GM12864 (cell line): ENCODE measurements around the gene PNLDC1.
"Not testable (repeated sequence)": the region's sequence is repeated elsewhere in the genome, so short reads cannot be mapped to it uniquely, and the experiment has no call there.

ENCODE experiments used
- DNase-seq: peaks from one replicate; pipeline ENCODE4 v3.0.0-alpha.2; 2011; ENCODE audit warnings: low read depth
- H3K4me3 ChIP-seq: 2 replicates; pipeline ENCODE4 v1.5.1; 2011; ENCODE audit warnings: mild to moderate bottlenecking, low read depth, low read length, control low read depth
- TF ChIP-seq, protein P1 (sequence below): IDR thresholded peaks from 2 replicates; pipeline ENCODE4 v1.5.1; 2011; ENCODE audit warnings: low read depth, mild to moderate bottlenecking, moderate library complexity, low read length, control low read depth, inconsistent platforms; ENCODE audit errors: missing control alignments

Gene PNLDC1

DNA sequence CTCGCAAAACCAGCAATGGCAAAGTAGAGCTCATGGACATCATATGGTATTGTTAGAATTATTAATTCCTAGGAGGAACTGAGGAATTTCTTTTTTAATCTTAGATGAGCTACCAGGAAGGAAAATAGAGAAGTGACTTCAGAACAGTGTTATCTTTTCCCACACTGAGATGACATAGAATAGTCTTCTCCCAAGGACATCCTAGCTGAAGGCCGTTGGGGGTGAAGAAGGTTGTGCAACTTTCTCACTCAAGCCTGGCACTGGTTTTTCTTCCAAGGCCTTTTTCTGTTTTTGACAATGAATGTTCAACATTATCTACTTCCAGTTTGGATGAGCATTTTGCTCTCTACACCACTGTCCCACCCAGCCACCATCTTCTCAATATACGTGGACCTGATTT, 54.9 kb downstream of the PNLDC1 start:
- TF ChIP-seq, protein P1, sequence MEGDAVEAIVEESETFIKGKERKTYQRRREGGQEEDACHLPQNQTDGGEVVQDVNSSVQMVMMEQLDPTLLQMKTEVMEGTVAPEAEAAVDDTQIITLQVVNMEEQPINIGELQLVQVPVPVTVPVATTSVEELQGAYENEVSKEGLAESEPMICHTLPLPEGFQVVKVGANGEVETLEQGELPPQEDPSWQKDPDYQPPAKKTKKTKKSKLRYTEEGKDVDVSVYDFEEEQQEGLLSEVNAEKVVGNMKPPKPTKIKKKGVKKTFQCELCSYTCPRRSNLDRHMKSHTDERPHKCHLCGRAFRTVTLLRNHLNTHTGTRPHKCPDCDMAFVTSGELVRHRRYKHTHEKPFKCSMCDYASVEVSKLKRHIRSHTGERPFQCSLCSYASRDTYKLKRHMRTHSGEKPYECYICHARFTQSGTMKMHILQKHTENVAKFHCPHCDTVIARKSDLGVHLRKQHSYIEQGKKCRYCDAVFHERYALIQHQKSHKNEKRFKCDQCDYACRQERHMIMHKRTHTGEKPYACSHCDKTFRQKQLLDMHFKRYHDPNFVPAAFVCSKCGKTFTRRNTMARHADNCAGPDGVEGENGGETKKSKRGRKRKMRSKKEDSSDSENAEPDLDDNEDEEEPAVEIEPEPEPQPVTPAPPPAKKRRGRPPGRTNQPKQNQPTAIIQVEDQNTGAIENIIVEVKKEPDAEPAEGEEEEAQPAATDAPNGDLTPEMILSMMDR: no peak
- DNase-seq: no peak
- H3K4me3 ChIP-seq: no peak overlapping the region

DNA sequence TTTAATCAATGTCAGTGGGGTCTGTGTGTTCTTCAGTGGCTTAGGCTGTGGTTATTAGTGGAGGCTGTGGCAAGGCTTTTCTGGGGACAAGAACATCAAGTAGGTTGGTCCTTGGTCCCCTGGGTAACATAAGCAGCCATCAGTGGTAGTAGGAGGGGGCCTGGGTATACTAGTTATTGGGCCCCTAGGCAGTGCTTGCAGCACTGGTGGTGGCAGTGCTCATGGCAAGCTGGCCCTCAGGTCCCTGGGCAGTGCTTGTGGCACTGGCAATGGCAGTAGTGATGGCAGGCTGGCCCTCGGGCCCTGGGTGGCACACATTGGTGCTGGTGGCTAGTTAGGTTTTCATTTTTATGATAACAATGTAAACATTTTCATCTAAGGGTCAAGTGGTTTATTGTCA, 58.2 kb downstream of the PNLDC1 start:
- no peak for DNase-seq
- TF ChIP-seq, protein P1: no peak
- H3K4me3 ChIP-seq: no peak overlapping the region

DNA sequence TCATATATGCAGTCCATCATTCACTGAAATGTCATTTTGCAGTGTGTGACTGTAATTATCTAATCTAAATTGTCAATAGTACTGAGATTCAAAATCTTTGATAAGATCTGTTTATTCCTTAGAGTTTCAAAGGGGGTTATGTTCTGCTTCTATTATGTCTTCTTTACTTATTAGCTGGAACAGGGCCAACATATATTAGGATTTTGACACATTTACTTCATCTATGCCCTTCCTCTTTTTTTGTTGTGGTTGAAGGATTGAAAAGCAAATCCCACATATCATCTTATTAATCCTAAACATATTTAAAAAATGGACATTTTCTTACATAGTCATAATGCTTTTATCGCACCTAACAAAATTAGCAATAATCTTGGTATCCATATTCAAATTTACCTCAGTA, 60.4 kb downstream of the PNLDC1 start:
- H3K4me3 ChIP-seq: no peak overlapping the region
- no peak for DNase-seq
- TF ChIP-seq, protein P1: no peak

DNA sequence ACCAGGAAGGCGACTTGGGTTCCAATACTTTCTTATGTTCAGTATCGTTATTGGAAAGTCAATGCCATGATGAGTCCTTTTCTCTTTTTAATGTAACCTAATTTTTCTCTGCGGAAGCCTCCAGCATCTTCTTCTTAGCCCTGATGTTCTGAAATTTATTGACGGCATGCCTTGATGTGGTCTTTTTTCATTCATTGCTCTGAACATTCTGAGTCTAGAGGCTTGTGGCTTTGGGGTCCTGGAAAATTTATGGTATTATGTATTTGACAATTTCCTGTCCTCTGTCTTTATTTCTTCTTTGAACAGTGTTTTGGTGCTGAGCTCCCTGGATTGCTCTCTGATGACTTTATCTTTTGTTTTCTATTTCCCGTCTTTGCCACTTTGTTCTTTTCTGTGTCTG, 62.0 kb downstream of the PNLDC1 start:
- DNase-seq: no peak
- no peak overlapping the region for H3K4me3 ChIP-seq
- TF ChIP-seq, protein P1: no peak

DNA sequence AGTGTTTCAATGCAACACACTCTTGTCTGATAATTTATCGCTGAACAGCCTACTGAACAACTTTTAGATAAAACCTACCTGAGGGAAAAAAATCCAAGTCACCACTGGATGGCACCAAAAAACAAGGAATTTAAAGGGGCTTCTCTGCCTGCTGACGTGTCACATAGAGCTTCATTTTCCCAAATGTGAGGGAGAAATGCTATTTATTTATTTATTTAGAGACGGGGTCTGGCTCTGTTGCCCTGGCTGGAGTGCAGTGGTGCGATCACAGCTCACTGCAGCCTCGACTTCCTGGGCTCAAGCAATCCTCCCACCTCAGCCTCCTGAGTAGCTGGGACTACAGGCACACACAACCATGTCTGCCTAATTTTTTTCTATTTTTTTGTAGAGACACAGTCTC, 63.3 kb downstream of the PNLDC1 start:
- not testable (repeated sequence) for H3K4me3 ChIP-seq
- peak; percentile 19 for DNase-seq

DNA sequence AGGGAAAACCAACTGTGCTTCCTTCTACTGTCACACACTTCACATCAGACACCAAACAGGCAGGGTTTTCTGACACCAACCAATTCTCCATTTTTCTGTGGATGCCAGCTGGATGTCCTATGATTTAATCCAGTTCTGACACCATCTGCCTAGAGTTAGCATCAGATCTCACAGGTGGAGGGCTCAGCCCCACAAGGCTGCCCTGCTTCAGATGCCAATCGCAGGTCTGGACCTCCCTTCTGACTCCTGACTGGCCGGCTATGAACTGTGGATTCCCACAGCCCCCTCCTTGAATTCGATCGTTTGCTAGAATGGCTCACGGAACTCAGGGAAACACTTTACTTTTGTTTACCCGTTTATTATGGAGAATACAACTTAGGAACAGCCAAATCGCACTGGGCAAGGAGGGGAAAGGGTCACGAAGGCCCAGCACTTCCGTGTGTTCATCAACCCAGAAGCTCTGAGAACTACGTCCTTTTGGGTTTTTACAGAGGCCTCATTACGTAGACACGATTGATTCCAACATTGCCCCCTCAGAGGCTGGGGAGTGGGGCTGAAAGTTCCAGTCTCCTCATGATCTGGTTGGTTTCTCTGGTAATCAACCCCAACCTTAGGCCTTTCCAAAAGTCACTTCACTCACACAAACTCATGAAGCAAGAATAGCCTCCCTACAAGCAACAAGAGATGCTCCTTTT, 65.3 kb downstream of the PNLDC1 start:
- TF ChIP-seq, protein P1: no peak
- DNase-seq: no peak
- no peak overlapping the region for H3K4me3 ChIP-seq

DNA sequence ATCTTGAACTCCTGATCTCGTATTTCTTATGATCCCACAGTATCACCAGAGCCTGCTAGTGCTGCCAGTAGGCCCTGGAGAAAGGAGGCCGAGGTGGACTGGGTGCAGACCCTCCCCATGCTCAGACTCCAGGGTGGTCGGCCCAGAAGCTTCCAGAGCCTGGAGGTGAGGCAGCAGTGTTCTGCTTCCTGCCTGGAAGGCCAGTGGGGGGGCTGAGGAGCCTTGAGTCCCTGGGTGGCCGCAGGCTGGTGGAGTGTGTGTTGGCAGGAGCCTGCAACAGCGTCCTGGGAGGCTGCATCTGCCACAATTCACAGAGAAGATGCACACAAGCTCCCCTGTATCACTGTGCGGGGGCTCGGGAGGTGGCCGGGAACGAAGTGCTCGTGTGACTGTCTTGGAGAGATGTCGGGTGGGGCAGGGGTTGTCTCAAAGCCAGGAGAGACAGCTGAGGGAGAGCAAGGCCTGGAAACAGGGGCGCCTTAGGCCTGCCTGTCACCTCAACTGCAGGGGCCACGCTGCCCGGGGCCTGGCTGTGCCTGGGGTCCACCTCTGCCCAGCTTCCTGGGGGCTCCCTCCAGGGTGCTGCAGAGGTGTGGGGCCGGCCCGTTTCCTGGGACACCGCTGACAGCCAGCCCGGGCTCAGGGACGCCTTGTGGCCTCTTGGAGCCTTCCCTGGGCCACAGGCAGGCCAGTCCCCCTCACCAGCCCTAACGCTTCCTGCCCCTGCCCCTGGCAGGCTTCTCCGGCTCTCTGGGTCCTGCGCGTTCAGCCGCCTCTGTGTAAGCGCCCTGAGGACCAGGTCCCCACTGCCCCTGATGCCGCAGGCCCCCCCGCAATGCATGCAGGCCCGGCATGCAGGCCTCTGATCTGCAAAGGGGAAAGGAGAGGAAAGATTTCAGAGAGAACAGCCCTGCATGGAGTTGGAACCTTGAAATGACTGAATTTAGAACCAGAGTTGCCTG, 66.5 kb downstream of the PNLDC1 start:
- TF ChIP-seq, protein P1: no peak
- DNase-seq: no peak
- no peak overlapping the region for H3K4me3 ChIP-seq
